Colonic mucosa (tissue), 4 donors: Measurements from ENCODE around the gene C1orf216. TPM values are rescaled to one million over a fixed set of nuclear protein-coding genes. Genes with fewer than 3 reads are reported as not detected.
"Not testable (repeated sequence)": the region's sequence is repeated elsewhere in the genome, so short reads cannot be mapped to it uniquely, and the experiment has no call there.

Source experiments
- DNase-seq: peaks from one replicate; pipeline ENCODE4 v3.0.0-alpha.2; 2020
- H3K27ac ChIP-seq: fragments of 200-600 bp; one replicate; pipeline ENCODE4 v1.8.0; 2021
- H3K27me3 ChIP-seq: fragments of 200-600 bp; one replicate; pipeline ENCODE4 v1.8.0; 2021
- H3K36me3 ChIP-seq: fragments of 200-600 bp; one replicate; pipeline ENCODE4 v1.8.0; 2021
- H3K4me1 ChIP-seq: fragments of 200-600 bp; one replicate; pipeline ENCODE4 v1.8.0; 2021; ENCODE audit warnings: mild to moderate bottlenecking
- H3K4me3 ChIP-seq: fragments of 200-600 bp; one replicate; pipeline ENCODE4 v1.8.0; 2021
- H3K9ac ChIP-seq, 2 donors: one replicate each; pipeline ENCODE4 v1.7.0; 2013; ENCODE audit warnings: control low read depth in 2 of 2, low read depth in 2 of 2, low read length in 2 of 2
- H3K9me3 ChIP-seq: fragments of 200-600 bp; one replicate; pipeline ENCODE4 v1.8.0; 2021
- intact Hi-C: fragments of 100-400 bp; cut with DNase I; formaldehyde crosslinking; loops from one replicate; pipeline ENCODE4 v1.14.1; 2022
- total RNA-seq, 2 donors: library from RNA; stranded (reverse); fragmentation: NEBNext Ultra II Directional in 1 of 2; extraction: Animal tissue kit (Norgen Biotek cat#: 25700) in 1 of 2; gene quantifications; one replicate each; pipeline ENCODE4 v1.2.1, GENCODE V29; 2021
- TF ChIP-seq, protein P1 (sequence below): fragments of 200-600 bp; IDR thresholded peaks from one replicate; pipeline ENCODE4 v1.8.0; 2022; ENCODE audit warnings: antibody characterized with exemption, mild to moderate bottlenecking
- donor health status: healthy.
- donor health status: DM: no; HTN: no; CAD: no.
- donor health status: DM: no; HTN: no; CAD: no.

Gene C1orf216
- total RNA-seq, 2 donors from 2014 or later = 2.9 to 4.2 TPM

GRCh38 chr1:35692317-35692716 lies 26.4 kb downstream of the C1orf216 start:
- DNase-seq = no peak
- Histone ChIP-seq H3K4me3 (no peak overlapping the region), H3K9me3 (no peaks in the 10 kb centered on the region), H3K36me3 (no peaks in the 10 kb centered on the region), H3K27ac (no peak overlapping the region), H3K9ac (no peak overlapping the region), H3K27me3 (no peaks in the 10 kb centered on the region), H3K4me1 (no peaks in the 10 kb centered on the region)
- intact Hi-C loops = no loop called here
- TF ChIP-seq, protein P1, sequence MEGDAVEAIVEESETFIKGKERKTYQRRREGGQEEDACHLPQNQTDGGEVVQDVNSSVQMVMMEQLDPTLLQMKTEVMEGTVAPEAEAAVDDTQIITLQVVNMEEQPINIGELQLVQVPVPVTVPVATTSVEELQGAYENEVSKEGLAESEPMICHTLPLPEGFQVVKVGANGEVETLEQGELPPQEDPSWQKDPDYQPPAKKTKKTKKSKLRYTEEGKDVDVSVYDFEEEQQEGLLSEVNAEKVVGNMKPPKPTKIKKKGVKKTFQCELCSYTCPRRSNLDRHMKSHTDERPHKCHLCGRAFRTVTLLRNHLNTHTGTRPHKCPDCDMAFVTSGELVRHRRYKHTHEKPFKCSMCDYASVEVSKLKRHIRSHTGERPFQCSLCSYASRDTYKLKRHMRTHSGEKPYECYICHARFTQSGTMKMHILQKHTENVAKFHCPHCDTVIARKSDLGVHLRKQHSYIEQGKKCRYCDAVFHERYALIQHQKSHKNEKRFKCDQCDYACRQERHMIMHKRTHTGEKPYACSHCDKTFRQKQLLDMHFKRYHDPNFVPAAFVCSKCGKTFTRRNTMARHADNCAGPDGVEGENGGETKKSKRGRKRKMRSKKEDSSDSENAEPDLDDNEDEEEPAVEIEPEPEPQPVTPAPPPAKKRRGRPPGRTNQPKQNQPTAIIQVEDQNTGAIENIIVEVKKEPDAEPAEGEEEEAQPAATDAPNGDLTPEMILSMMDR = no peak

DNA sequence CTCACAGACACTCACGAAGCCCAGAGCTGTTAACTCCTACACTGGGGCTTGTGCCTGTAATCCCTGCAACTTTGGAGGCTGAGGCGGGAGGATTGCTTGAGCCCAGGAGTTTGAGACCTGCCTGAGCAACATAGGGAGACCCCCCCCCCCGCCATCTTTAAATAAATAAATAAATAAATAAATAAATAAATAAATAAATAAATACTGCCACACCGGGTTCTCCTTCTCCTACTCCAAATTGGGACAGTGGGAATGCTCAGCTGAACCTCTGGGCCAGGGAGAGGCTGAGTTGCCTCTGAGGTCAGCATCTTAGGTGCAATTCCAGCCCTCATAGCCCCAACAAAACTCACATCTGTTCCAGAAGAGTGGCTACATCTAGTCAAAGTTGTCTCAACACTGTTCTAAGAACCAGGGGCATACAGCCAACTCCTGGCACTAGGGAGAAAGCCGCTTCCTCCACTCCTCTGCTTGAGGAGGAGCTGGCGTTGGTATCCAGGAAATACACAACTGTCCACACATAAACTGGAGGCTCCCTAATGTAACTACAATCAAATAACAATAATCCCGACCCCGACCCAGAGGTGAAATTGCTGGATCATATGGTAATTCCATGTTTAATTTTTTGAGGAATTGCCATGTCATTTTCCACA lies 27.0 kb downstream of the C1orf216 start:
- intact Hi-C loops = no loop called here
- Histone ChIP-seq H3K27me3 (no peaks in the 10 kb centered on the region), H3K27ac (no peak overlapping the region), H3K4me1 (no peaks in the 10 kb centered on the region), H3K9me3 (no peaks in the 10 kb centered on the region), H3K36me3 (no peaks in the 10 kb centered on the region), H3K9ac (no peak overlapping the region), H3K4me3 (no peak overlapping the region)
- TF ChIP-seq, protein P1 = no peak
- DNase-seq = no peak

- no peak for DNase-seq
- no peaks in the 10 kb centered on the region for H3K27me3 ChIP-seq
- TF ChIP-seq, protein P1 = no peak
- no peak overlapping the region for H3K27ac ChIP-seq
- intact Hi-C loops = no loop called here
- no peaks in the 10 kb centered on the region for H3K36me3 ChIP-seq
- no peaks in the 10 kb centered on the region for H3K4me1 ChIP-seq
- no peaks in the 10 kb centered on the region for H3K9me3 ChIP-seq
- no peak overlapping the region for H3K4me3 ChIP-seq
- no peak overlapping the region for H3K9ac ChIP-seq
Measured at GRCh38 chr1:35691080-35691479, 27.6 kb downstream of the C1orf216 start.

- H3K9me3 ChIP-seq, H3K9ac ChIP-seq, H3K27ac ChIP-seq, H3K27me3 ChIP-seq, intact Hi-C loops, H3K36me3 ChIP-seq, DNase-seq, H3K4me1 ChIP-seq, H3K4me3 ChIP-seq: not testable (repeated sequence)
Measured at GRCh38 chr1:35690103-35690502, 28.6 kb downstream of the C1orf216 start.

DNA sequence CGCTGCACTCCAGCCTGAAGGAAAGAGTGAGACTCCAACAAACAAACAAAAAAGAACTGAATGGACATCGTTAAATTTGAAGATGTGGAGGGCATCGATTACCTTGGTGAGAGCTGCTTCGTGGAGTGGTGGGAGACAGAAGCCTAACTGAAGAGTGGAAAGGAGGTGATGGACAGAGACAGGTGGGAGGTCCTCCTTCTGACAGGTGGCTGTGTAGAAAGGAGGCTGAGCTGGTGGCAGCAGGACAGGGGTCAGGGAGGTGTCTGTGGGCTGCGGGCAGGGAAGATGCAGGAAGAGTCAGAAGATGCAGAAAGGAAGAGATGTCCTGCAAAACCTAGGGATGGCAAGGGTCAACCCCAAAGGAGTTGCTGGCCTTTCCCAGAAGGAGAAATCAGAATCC lies 30.5 kb downstream of the C1orf216 start:
- intact Hi-C loops = no loop called here
- DNase-seq = no peak
- H3K9ac ChIP-seq = no peak overlapping the region
- H3K4me1 ChIP-seq = no peaks in the 10 kb centered on the region
- H3K36me3 ChIP-seq = no peaks in the 10 kb centered on the region
- TF ChIP-seq, protein P1 = no peak
- H3K27ac ChIP-seq = no peak overlapping the region
- H3K27me3 ChIP-seq = no peaks in the 10 kb centered on the region
- H3K9me3 ChIP-seq = no peaks in the 10 kb centered on the region
- no peak overlapping the region for H3K4me3 ChIP-seq

DNA sequence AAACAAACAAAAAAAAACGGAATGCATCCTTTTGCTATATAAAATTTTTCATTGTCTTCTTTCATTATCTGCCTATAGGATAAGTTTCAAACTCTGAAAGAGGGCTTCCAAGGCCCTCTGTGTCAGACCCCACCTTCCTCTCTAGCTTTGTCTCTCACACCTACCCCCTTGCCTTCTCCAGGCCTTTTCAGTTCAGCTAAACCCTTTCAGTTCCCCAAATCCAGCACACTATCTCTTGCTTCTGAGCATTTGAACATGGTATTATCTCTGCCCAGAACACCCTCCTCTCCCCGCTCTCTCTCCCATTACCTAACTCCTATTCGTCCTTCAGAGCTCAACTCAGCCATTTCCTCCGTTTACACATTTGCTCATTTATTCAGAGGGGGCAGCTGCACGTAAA lies 35.7 kb downstream of the C1orf216 start:
- TF ChIP-seq, protein P1 = no peak
- H3K36me3 ChIP-seq = no peaks in the 10 kb centered on the region
- intact Hi-C loops = no loop called here

More for the DNA sequence above, 35.7 kb downstream of the C1orf216 start:
- Histone ChIP-seq H3K4me1 (no peaks in the 10 kb centered on the region), H3K4me3 (no peak overlapping the region), H3K9me3 (no peaks in the 10 kb centered on the region), H3K27ac (no peak overlapping the region), H3K27me3 (no peaks in the 10 kb centered on the region), H3K9ac (no peak overlapping the region)
- DNase-seq = no peak
